ENCODE data around the gene FBXL14. TPM values are rescaled to one million over a fixed set of nuclear protein-coding genes. Genes with fewer than 3 reads are reported as not detected.

FBXL14 gene
- total and polyA plus RNA-seq, 9 of the 15 experiments (the other 6 are each of a cell fraction or from before 2014, with no cell fraction given), result 0.13 to 9.8 (median 3.3) TPM

DNA sequence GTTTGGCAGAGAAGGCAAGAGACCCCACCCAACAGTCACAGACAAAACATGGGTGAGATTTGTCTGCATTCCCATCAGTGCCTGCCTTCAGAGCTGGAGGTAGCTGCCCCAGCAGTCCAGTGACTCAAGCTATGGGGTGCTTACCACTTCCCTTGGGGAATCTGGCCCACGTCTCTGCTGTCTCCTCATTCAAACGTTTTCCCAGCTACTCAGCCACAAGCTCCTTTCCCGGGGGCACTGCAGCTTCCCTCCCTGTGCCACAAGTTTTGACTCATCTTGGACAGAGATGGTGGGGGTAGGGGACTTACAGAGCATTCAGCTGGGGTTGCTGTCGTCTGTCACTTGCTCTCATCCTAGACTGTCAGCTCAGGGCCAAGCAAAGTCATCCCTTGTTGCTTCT lies 66.6 kb downstream of the FBXL14 start (continued):
- TF ChIP-seq, protein P1, sequence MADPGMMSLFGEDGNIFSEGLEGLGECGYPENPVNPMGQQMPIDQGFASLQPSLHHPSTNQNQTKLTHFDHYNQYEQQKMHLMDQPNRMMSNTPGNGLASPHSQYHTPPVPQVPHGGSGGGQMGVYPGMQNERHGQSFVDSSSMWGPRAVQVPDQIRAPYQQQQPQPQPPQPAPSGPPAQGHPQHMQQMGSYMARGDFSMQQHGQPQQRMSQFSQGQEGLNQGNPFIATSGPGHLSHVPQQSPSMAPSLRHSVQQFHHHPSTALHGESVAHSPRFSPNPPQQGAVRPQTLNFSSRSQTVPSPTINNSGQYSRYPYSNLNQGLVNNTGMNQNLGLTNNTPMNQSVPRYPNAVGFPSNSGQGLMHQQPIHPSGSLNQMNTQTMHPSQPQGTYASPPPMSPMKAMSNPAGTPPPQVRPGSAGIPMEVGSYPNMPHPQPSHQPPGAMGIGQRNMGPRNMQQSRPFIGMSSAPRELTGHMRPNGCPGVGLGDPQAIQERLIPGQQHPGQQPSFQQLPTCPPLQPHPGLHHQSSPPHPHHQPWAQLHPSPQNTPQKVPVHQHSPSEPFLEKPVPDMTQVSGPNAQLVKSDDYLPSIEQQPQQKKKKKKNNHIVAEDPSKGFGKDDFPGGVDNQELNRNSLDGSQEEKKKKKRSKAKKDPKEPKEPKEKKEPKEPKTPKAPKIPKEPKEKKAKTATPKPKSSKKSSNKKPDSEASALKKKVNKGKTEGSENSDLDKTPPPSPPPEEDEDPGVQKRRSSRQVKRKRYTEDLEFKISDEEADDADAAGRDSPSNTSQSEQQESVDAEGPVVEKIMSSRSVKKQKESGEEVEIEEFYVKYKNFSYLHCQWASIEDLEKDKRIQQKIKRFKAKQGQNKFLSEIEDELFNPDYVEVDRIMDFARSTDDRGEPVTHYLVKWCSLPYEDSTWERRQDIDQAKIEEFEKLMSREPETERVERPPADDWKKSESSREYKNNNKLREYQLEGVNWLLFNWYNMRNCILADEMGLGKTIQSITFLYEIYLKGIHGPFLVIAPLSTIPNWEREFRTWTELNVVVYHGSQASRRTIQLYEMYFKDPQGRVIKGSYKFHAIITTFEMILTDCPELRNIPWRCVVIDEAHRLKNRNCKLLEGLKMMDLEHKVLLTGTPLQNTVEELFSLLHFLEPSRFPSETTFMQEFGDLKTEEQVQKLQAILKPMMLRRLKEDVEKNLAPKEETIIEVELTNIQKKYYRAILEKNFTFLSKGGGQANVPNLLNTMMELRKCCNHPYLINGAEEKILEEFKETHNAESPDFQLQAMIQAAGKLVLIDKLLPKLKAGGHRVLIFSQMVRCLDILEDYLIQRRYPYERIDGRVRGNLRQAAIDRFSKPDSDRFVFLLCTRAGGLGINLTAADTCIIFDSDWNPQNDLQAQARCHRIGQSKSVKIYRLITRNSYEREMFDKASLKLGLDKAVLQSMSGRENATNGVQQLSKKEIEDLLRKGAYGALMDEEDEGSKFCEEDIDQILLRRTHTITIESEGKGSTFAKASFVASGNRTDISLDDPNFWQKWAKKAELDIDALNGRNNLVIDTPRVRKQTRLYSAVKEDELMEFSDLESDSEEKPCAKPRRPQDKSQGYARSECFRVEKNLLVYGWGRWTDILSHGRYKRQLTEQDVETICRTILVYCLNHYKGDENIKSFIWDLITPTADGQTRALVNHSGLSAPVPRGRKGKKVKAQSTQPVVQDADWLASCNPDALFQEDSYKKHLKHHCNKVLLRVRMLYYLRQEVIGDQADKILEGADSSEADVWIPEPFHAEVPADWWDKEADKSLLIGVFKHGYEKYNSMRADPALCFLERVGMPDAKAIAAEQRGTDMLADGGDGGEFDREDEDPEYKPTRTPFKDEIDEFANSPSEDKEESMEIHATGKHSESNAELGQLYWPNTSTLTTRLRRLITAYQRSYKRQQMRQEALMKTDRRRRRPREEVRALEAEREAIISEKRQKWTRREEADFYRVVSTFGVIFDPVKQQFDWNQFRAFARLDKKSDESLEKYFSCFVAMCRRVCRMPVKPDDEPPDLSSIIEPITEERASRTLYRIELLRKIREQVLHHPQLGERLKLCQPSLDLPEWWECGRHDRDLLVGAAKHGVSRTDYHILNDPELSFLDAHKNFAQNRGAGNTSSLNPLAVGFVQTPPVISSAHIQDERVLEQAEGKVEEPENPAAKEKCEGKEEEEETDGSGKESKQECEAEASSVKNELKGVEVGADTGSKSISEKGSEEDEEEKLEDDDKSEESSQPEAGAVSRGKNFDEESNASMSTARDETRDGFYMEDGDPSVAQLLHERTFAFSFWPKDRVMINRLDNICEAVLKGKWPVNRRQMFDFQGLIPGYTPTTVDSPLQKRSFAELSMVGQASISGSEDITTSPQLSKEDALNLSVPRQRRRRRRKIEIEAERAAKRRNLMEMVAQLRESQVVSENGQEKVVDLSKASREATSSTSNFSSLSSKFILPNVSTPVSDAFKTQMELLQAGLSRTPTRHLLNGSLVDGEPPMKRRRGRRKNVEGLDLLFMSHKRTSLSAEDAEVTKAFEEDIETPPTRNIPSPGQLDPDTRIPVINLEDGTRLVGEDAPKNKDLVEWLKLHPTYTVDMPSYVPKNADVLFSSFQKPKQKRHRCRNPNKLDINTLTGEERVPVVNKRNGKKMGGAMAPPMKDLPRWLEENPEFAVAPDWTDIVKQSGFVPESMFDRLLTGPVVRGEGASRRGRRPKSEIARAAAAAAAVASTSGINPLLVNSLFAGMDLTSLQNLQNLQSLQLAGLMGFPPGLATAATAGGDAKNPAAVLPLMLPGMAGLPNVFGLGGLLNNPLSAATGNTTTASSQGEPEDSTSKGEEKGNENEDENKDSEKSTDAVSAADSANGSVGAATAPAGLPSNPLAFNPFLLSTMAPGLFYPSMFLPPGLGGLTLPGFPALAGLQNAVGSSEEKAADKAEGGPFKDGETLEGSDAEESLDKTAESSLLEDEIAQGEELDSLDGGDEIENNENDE (IDR thresholded peaks at IDR 0.05; ENCODE audit: low read depth, low read length), result no peak
- TF ChIP-seq, protein P2, sequence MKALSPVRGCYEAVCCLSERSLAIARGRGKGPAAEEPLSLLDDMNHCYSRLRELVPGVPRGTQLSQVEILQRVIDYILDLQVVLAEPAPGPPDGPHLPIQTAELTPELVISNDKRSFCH (CRISPR knock-in tag; IDR thresholded peaks at IDR 0.05), result no peak
- TF ChIP-seq, protein P2 (tag; IDR thresholded peaks at IDR 0.05), result no peak
